HepG2 (cell line): ENCODE measurements around the gene LIPT2. TPM values are rescaled to one million over a fixed set of nuclear protein-coding genes. Genes with fewer than 3 reads are reported as not detected.

Experiments used
- FOSL1 ChIP-seq: sonication (generic); formaldehyde crosslinking; IDR thresholded peaks from 2 replicates; pipeline ENCODE4 v1.9.0; 2021; ENCODE audit warnings: missing genetic modification reagents, borderline replicate concordance
- PCBP2 ChIP-seq: fragments of 200-400 bp; formaldehyde crosslinking; optimal IDR thresholded peaks from 2 replicates; pipeline ENCODE3; 2018; ENCODE audit warnings: low read length, low read depth; ENCODE audit not compliant: poor library complexity, severe bottlenecking
- PRDM15 ChIP-seq: sonication (generic); formaldehyde crosslinking; IDR thresholded peaks from 2 replicates; pipeline ENCODE4 v1.4.0; 2020; ENCODE audit warnings: missing genetic modification reagents
- TBX2 ChIP-seq: sonication (generic); formaldehyde crosslinking; IDR thresholded peaks from 2 replicates; pipeline ENCODE4 v1.5.0; 2020; ENCODE audit warnings: missing genetic modification reagents, mild to moderate bottlenecking, borderline replicate concordance
- ZBTB3 ChIP-seq: sonication (generic); formaldehyde crosslinking; IDR thresholded peaks from 2 replicates; pipeline ENCODE4 v1.4.0; 2020; ENCODE audit warnings: low read depth, mild to moderate bottlenecking, moderate library complexity, missing genetic modification reagents, borderline replicate concordance
- ZBTB37 ChIP-seq: sonication (generic); formaldehyde crosslinking; IDR thresholded peaks from 2 replicates; pipeline ENCODE4 v1.4.0; 2020; ENCODE audit warnings: mild to moderate bottlenecking, missing genetic modification reagents
- ZNF18 ChIP-seq: sonication (generic); formaldehyde crosslinking; IDR thresholded peaks from 2 replicates; pipeline ENCODE4 v1.8.0; 2022; ENCODE audit warnings: mild to moderate bottlenecking, missing genetic modification reagents; ENCODE audit not compliant: insufficient replicate concordance
- ZNF251 ChIP-seq: sonication (generic); formaldehyde crosslinking; IDR thresholded peaks from 2 replicates; pipeline ENCODE4 v1.9.0; 2021; ENCODE audit warnings: mild to moderate bottlenecking, missing genetic modification reagents
- ZNF280B ChIP-seq: sonication (generic); formaldehyde crosslinking; IDR thresholded peaks from 2 replicates; pipeline ENCODE4 v1.5.0; 2020; ENCODE audit warnings: missing genetic modification reagents, mild to moderate bottlenecking, borderline replicate concordance
- polyA plus RNA-seq, 8 experiments: library from polyadenylated mRNA; depleted of rRNA in 3 of 8; stranded (reverse) in 7 of 8; unstranded in 1 of 8; fragments of >200 nt; fragmentation: Illumina TruSeq in 4 of 8; extraction: Trizol in 4 of 8; gene quantifications; 2 replicates each; pipeline versions ENCODE4 v1.2.1 to v1.2.3, GENCODE V29; 2011 to 2016; ENCODE audit warnings: low read depth in 4 of 8, missing spikeins in 1 of 8, mixed read lengths in 1 of 8; ENCODE audit not compliant: insufficient read depth in 1 of 8
- total RNA-seq, 5 experiments: library from RNA; depleted of rRNA; stranded (reverse); fragments of >200 nt; fragmentation: Illumina TruSeq; extraction: Trizol; gene quantifications; 2 replicates each; pipeline ENCODE4 v1.2.3, GENCODE V29; 2016; ENCODE audit warnings: low read depth in 1 of 5

LIPT2 gene
- total and polyA plus RNA-seq, 2 of the 13 experiments (the other 11 are each of a cell fraction or from before 2014, with no cell fraction given), result 3.0 to 5.6 TPM

GRCh38 chr11:74493791-74494630 is 487 bp upstream of the LIPT2 start (continued):
- no peak for TF ChIP-seq ZNF251 (CRISPR knock-in tag)
- TF ChIP-seq ZNF18 (CRISPR knock-in tag), result peak; percentile 52
- TF ChIP-seq ZNF280B, result no peak
- TF ChIP-seq ZBTB37 (CRISPR knock-in tag), result no peak
- no peak for TF ChIP-seq PCBP2
- TF ChIP-seq FOSL1 (CRISPR knock-in tag), result 0 out of 2 replicates have a peak, but pooled peaks have one; percentile 0
- no peak for TF ChIP-seq ZBTB3 (CRISPR knock-in tag)
- TF ChIP-seq TBX2 (CRISPR knock-in tag), result no peak
- TF ChIP-seq PRDM15 (CRISPR knock-in tag), result peak; percentile 62; the same call in 1 of the 2 replicates
